ENCODE results near the gene RASSF8.

RASSF8 gene

GRCh38 chr12:25976289-25976688 is 17.8 kb downstream of the RASSF8 start:
- H3K4me1 Mint-ChIP-seq (ENCODE audit: low read depth): no peaks in the 10 kb centered on the region
- H3K36me3 Mint-ChIP-seq: no peaks in the 10 kb centered on the region
- H3K4me3 Mint-ChIP-seq: no peak overlapping the region
- no peaks in the 10 kb centered on the region for H3K9me3 Mint-ChIP-seq (ENCODE audit: low read depth)
- H3K27ac Mint-ChIP-seq: no peak overlapping the region
- peaks cover 5% of the 10 kb centered on the region for H3K27me3 Mint-ChIP-seq

GRCh38 chr12:25977047-25977446 is 18.6 kb downstream of the RASSF8 start:
- H3K4me1 Mint-ChIP-seq (ENCODE audit: low read depth): no peaks in the 10 kb centered on the region
- no peak overlapping the region for H3K4me3 Mint-ChIP-seq
- no peaks in the 10 kb centered on the region for H3K9me3 Mint-ChIP-seq (ENCODE audit: low read depth)
- H3K27ac Mint-ChIP-seq: no peak overlapping the region
- H3K36me3 Mint-ChIP-seq: no peaks in the 10 kb centered on the region
- peaks cover 5% of the 10 kb centered on the region for H3K27me3 Mint-ChIP-seq

- Mint-ChIP-seq H3K4me3 (no peak overlapping the region), H3K27ac (no peak overlapping the region), H3K27me3 (peaks cover 5% of the 10 kb centered on the region), H3K36me3 (no peaks in the 10 kb centered on the region), H3K9me3 (ENCODE audit: low read depth) (no peaks in the 10 kb centered on the region), H3K4me1 (ENCODE audit: low read depth) (no peaks in the 10 kb centered on the region)
These were observed 20.6 kb downstream of the RASSF8 start for GRCh38 chr12:25979059-25979458.

- Mint-ChIP-seq H3K36me3 (no peaks in the 10 kb centered on the region), H3K4me3 (no peak overlapping the region), H3K9me3 (ENCODE audit: low read depth) (no peaks in the 10 kb centered on the region), H3K27me3 (peaks cover 5% of the 10 kb centered on the region), H3K27ac (no peak overlapping the region), H3K4me1 (ENCODE audit: low read depth) (no peaks in the 10 kb centered on the region)
These were observed 21.1 kb downstream of the RASSF8 start for GRCh38 chr12:25979563-25979962.

GRCh38 chr12:25980035-25980434 is 21.6 kb downstream of the RASSF8 start:
- Mint-ChIP-seq H3K4me1 (ENCODE audit: low read depth) (no peaks in the 10 kb centered on the region), H3K27ac (no peak overlapping the region)

GRCh38 chr12:25981597-25981996 is 23.1 kb downstream of the RASSF8 start:
- Mint-ChIP-seq H3K36me3 (no peaks in the 10 kb centered on the region), H3K9me3 (ENCODE audit: low read depth) (no peaks in the 10 kb centered on the region), H3K27me3 (no peaks in the 10 kb centered on the region), H3K27ac (no peak overlapping the region), H3K4me1 (ENCODE audit: low read depth) (no peaks in the 10 kb centered on the region), H3K4me3 (no peak overlapping the region)

More at GRCh38 chr12:25980035-25980434, 21.6 kb downstream of the RASSF8 start:
- H3K27me3 Mint-ChIP-seq: peaks cover under 1% of the 10 kb centered on the region
- H3K36me3 Mint-ChIP-seq: no peaks in the 10 kb centered on the region
- no peaks in the 10 kb centered on the region for H3K9me3 Mint-ChIP-seq (ENCODE audit: low read depth)
- no peak overlapping the region for H3K4me3 Mint-ChIP-seq

- H3K27me3 Mint-ChIP-seq: no peaks in the 10 kb centered on the region
- H3K4me3 Mint-ChIP-seq: no peak overlapping the region
- no peaks in the 10 kb centered on the region for H3K36me3 Mint-ChIP-seq
- no peaks in the 10 kb centered on the region for H3K4me1 Mint-ChIP-seq (ENCODE audit: low read depth)
- no peaks in the 10 kb centered on the region for H3K9me3 Mint-ChIP-seq (ENCODE audit: low read depth)
- H3K27ac Mint-ChIP-seq: no peak overlapping the region
These were observed 23.9 kb downstream of the RASSF8 start for GRCh38 chr12:25982416-25982815.

- no peaks in the 10 kb centered on the region for H3K4me1 Mint-ChIP-seq (ENCODE audit: low read depth)
- no peaks in the 10 kb centered on the region for H3K9me3 Mint-ChIP-seq (ENCODE audit: low read depth)
- H3K27ac Mint-ChIP-seq: no peak overlapping the region
- no peaks in the 10 kb centered on the region for H3K36me3 Mint-ChIP-seq
- H3K27me3 Mint-ChIP-seq: no peaks in the 10 kb centered on the region
- H3K4me3 Mint-ChIP-seq: no peak overlapping the region
These were observed 25.1 kb downstream of the RASSF8 start for GRCh38 chr12:25983625-25984024.

- no peaks in the 10 kb centered on the region for H3K36me3 Mint-ChIP-seq
- H3K27ac Mint-ChIP-seq: no peak overlapping the region
- H3K27me3 Mint-ChIP-seq: no peaks in the 10 kb centered on the region
- H3K4me1 Mint-ChIP-seq (ENCODE audit: low read depth): no peaks in the 10 kb centered on the region
- H3K9me3 Mint-ChIP-seq (ENCODE audit: low read depth): no peaks in the 10 kb centered on the region
- H3K4me3 Mint-ChIP-seq: no peak overlapping the region
These were observed 26.3 kb downstream of the RASSF8 start for GRCh38 chr12:25984759-25985158.

GRCh38 chr12:25985316-25986175 is 27.1 kb downstream of the RASSF8 start:
- Mint-ChIP-seq H3K27me3 (no peaks in the 10 kb centered on the region), H3K4me1 (ENCODE audit: low read depth) (no peaks in the 10 kb centered on the region), H3K36me3 (no peaks in the 10 kb centered on the region), H3K9me3 (ENCODE audit: low read depth) (no peaks in the 10 kb centered on the region), H3K4me3 (no peak overlapping the region), H3K27ac (no peak overlapping the region)

- no peak overlapping the region for H3K4me3 Mint-ChIP-seq
- H3K4me1 Mint-ChIP-seq (ENCODE audit: low read depth): no peaks in the 10 kb centered on the region
- no peak overlapping the region for H3K27ac Mint-ChIP-seq
- H3K9me3 Mint-ChIP-seq (ENCODE audit: low read depth): no peaks in the 10 kb centered on the region
- no peaks in the 10 kb centered on the region for H3K36me3 Mint-ChIP-seq
- H3K27me3 Mint-ChIP-seq: no peaks in the 10 kb centered on the region
These were observed 27.7 kb downstream of the RASSF8 start for GRCh38 chr12:25986180-25986579.

GRCh38 chr12:25988505-25988904 is 30.0 kb downstream of the RASSF8 start:
- no peaks in the 10 kb centered on the region for H3K9me3 Mint-ChIP-seq (ENCODE audit: low read depth)
- H3K4me1 Mint-ChIP-seq (ENCODE audit: low read depth): no peaks in the 10 kb centered on the region
- H3K4me3 Mint-ChIP-seq: no peak overlapping the region
- peaks cover 2% of the 10 kb centered on the region for H3K27me3 Mint-ChIP-seq
- H3K36me3 Mint-ChIP-seq: no peaks in the 10 kb centered on the region
- no peak overlapping the region for H3K27ac Mint-ChIP-seq

- Mint-ChIP-seq H3K36me3 (no peaks in the 10 kb centered on the region), H3K27ac (no peak overlapping the region), H3K9me3 (ENCODE audit: low read depth) (no peaks in the 10 kb centered on the region), H3K27me3 (peaks cover 3% of the 10 kb centered on the region), H3K4me3 (no peak overlapping the region), H3K4me1 (ENCODE audit: low read depth) (no peaks in the 10 kb centered on the region)
These were observed 32.0 kb downstream of the RASSF8 start for GRCh38 chr12:25990495-25990894.

GRCh38 chr12:25992026-25992782 is 33.7 kb downstream of the RASSF8 start:
- H3K27me3 Mint-ChIP-seq: peaks cover 4% of the 10 kb centered on the region
- no peak overlapping the region for H3K27ac Mint-ChIP-seq
- no peak overlapping the region for H3K4me3 Mint-ChIP-seq
- no peaks in the 10 kb centered on the region for H3K36me3 Mint-ChIP-seq
- no peaks in the 10 kb centered on the region for H3K9me3 Mint-ChIP-seq (ENCODE audit: low read depth)
- no peaks in the 10 kb centered on the region for H3K4me1 Mint-ChIP-seq (ENCODE audit: low read depth)

GRCh38 chr12:25993901-25994651 is 35.6 kb downstream of the RASSF8 start:
- no peak overlapping the region for H3K4me3 Mint-ChIP-seq
- no peak overlapping the region for H3K27ac Mint-ChIP-seq
- peaks cover 4% of the 10 kb centered on the region for H3K27me3 Mint-ChIP-seq
- no peaks in the 10 kb centered on the region for H3K9me3 Mint-ChIP-seq (ENCODE audit: low read depth)
- no peaks in the 10 kb centered on the region for H3K36me3 Mint-ChIP-seq
- no peaks in the 10 kb centered on the region for H3K4me1 Mint-ChIP-seq (ENCODE audit: low read depth)

Data from activated naive CD8-positive, alpha-beta T cell (primary cell).